ENCODE measurements around the gene PTDSS2. TPM values are rescaled to one million over a fixed set of nuclear protein-coding genes. Genes with fewer than 3 reads are reported as not detected.
A peak's percentile ranks its signal among the peaks of the same experiment; 100 is the strongest.

PTDSS2 gene
- total RNA-seq, 1 donor: 42.3 TPM

DNA sequence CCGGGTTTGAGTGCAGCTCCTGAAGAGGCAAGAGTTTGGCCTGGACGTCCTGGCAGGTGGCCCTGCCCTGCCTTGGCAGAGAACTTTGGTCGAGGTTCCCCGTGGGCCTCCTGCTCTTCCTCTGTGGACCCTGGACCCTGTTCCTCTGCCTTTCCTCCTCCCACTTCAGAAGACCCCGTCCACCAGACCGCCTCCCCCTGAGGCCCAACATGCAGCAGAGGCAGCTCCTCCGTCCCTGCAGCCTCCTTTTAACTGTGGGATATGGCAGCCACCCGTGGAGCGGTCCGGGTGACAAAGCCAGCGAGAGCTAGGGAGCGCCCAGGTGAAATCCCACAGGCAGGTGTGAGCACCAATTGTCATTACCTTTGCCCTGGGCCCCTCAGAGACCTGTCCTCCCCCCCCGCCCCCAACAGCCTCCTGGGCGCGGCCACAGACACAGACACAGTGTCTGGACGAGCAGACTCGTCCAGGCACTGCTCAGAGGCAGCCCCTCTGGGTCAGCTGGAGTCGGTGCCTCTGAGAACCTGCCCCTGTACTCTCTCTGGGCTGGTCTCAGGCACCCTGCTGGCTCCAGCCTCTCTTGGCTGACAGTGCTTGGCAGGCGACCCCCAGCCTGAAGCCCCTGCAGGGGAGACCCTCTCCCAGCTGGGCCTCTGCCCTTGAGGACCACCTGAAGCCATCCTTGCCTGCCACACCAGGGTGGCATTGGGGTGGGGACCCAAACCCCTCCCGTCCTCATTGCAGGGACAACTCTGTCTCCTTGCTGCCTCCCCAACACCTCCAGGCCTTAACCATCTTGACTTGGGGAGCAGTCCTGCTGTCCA is 4.1 kb upstream of the PTDSS2 start:
- DNase-seq (ENCODE audit: low read depth in 2 of 3, low spot score in 2 of 3): no peak

GRCh38 chr11:446891-447290 is 3.2 kb upstream of the PTDSS2 start:
- no peak for DNase-seq (ENCODE audit: low read depth in 2 of 3, low spot score in 2 of 3)

- DNase-seq (ENCODE audit: low read depth in 2 of 3, low spot score in 2 of 3): peak; percentile 86 to 95 (median 91)
These were observed 2.0 kb upstream of the PTDSS2 start for GRCh38 chr11:447923-448731.

- DNase-seq (ENCODE audit: low read depth in 2 of 3, low spot score in 2 of 3): peak; percentile 70 to 83 (median 79)
These were observed 851 bp downstream of the PTDSS2 start for GRCh38 chr11:450809-451451.

- DNase-seq (ENCODE audit: low read depth in 2 of 3, low spot score in 2 of 3): no peak
These were observed 1.7 kb downstream of the PTDSS2 start for GRCh38 chr11:451738-452137.

GRCh38 chr11:452203-452744 is 2.2 kb downstream of the PTDSS2 start:
- no peak for DNase-seq (ENCODE audit: low read depth in 2 of 3, low spot score in 2 of 3)

DNA sequence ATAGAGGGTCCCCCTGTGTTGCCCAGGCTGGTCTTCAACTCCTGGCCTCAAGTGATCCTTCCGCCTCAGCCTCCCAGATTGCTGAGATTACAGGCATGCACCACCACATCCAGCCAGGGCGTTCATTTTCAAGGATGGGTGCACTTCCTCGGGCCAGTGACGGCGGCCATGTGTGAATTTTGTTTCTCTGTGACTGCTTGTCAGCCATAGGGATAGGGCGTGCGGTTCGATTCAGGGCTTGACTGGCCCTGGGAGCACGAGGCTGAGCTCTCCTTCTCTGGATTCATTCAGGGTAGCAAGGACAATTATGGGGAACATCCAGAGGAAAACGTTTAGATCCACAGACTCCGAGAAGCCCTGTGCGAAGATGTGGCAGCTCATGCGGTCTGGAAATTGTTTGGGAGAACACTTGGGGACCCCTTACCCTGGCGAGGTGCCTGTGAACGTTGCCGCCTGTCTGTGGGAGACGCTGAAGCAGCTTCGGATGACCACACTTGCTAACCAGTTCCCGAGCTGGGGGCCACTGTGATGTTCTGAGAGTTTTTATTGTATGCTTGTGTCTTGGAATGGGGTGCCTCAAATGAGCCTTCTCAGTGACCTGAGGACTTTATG is 2.9 kb downstream of the PTDSS2 start:
- no peak for DNase-seq (ENCODE audit: low read depth in 2 of 3, low spot score in 2 of 3)

- no peak for DNase-seq (ENCODE audit: low read depth in 2 of 3, low spot score in 2 of 3)
These were observed 3.5 kb downstream of the PTDSS2 start for GRCh38 chr11:453564-453963.

DNA sequence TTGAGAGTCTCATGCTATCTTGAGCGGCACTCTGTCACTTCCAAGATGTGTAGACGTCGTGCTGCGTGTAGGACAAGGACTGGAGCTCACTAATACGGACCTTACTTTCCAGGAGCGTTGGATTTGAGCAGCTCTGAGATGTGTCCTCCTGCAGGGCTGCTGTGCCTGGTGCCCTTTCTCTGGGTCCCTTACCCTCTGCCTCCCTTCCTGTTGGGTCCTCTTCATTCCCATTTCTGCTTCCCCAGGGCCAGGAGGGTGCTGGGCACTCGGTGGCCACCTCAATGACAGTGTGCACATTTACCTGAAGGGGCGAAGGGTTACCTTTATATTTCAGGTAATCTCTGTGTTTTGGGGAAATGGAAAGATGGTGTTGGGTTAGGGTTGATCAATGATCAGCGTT is 4.0 kb downstream of the PTDSS2 start:
- DNase-seq (ENCODE audit: low read depth in 2 of 3, low spot score in 2 of 3): no peak

DNA sequence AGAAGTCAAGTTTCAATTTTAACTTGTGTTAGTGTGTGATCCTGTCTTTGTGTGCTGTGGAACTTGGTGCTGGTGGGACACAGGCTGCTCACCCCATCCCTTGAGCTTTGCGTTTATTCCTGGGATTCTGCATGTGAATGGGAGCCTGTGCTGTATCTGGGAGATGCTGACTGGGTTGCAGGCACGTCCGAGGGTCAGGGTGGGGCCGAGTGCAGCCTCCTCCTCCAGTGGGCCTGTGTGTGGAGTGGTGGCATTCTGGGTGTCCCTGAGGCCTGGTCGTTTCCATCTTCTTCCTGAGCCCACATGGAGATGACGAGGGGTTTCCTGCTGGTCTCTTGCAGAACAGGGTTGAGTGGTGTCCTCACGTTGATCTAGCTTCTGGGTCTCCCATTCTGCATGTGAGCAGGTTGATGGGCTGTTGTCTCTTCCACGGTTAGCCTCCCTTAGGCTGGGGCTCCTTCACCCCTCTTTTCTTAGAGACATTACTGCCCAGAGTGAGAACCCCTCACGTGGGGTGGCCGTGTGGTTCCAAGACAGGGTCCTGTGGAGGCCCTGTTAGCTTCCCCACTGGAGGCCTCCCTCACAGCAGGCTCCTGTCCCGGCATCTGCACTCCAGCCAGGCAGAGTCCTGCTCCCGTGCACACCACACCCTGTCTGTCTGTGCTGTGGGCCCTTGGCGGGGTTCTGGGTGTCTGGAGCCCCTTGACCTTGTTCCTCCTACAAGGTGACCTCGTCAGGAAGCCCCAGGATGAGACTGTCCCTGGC is 4.9 kb downstream of the PTDSS2 start:
- DNase-seq (ENCODE audit: low read depth in 2 of 3, low spot score in 2 of 3): no peak

DNA sequence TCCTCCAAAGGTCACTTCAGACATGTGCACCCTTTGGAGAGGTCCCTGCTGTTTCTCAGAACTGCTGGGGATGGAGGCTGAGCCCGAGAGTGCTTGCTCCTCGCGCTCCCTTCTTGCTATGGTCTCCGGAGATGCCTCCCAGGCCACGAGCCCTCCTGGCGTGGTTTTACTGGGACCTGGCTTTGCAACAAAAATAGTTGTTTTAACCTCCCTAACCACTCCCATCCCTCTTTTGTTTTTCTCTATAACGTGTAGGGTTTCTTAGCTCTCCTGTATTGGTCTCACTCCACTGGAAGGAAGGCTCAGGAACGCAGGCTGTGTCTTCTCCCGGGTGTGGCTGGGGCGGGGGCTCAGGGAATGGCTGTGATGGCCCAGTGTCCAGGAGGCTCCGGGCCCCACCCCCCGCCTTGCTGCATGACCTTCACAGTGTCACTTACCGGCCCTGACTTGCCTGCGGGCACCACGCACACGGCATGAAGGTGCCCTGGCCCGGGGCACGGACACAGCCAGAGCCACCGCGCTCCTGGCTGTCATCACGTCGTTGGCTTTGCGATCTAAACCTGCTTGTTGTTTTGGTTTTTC is 5.6 kb downstream of the PTDSS2 start:
- DNase-seq (ENCODE audit: low read depth in 2 of 3, low spot score in 2 of 3): no peak

GRCh38 chr11:456533-456932 is 6.5 kb downstream of the PTDSS2 start:
- DNase-seq (ENCODE audit: low read depth in 2 of 3, low spot score in 2 of 3): peak in 2 of 3 donors; percentile 33 to 54

- DNase-seq (ENCODE audit: low read depth in 2 of 3, low spot score in 2 of 3): peak in 2 of 3 donors; percentile 11 to 30
These were observed 7.2 kb downstream of the PTDSS2 start for GRCh38 chr11:457111-457760.

DNA sequence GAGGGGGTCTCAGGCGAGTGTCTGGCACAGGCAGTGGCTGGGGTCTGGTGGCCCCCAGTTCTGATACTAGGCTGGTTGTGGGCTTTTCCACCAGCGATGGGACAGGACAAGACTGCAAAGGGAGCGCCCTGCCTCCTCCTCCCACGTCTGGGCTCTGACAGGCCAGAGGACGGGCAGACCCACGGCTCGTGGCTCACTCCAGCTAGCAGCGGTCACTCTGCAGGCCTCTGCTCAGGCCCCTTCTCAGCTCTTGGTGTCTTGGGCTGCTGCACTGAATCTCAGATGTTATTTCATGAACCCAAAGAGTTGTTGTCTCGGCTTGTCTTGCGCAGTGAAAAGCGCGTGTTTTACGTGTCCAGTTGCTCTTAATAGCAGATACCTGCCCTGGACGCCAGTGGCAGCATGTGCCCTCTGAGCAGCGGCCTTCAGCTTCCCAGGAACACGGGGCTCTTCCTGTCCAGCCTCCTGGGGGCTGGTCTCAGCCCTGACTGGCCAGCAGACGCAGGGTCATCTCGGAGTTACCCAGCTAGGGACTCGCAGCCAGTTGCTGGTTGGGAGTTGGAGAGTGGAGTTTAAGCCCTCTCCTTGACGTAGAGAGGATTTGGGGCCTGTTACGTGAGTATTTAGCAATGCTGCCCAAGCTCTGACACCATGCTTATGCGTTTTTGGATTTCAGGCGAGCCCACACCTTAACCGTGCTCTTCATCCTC is 9.6 kb downstream of the PTDSS2 start:
- DNase-seq (ENCODE audit: low read depth in 2 of 3, low spot score in 2 of 3): no peak

- no peak for DNase-seq (ENCODE audit: low read depth in 2 of 3, low spot score in 2 of 3)
These were observed 10.5 kb downstream of the PTDSS2 start for GRCh38 chr11:460331-461199.

GRCh38 chr11:461626-462025 is 11.5 kb downstream of the PTDSS2 start:
- no peak for DNase-seq (ENCODE audit: low read depth in 2 of 3, low spot score in 2 of 3)

DNA sequence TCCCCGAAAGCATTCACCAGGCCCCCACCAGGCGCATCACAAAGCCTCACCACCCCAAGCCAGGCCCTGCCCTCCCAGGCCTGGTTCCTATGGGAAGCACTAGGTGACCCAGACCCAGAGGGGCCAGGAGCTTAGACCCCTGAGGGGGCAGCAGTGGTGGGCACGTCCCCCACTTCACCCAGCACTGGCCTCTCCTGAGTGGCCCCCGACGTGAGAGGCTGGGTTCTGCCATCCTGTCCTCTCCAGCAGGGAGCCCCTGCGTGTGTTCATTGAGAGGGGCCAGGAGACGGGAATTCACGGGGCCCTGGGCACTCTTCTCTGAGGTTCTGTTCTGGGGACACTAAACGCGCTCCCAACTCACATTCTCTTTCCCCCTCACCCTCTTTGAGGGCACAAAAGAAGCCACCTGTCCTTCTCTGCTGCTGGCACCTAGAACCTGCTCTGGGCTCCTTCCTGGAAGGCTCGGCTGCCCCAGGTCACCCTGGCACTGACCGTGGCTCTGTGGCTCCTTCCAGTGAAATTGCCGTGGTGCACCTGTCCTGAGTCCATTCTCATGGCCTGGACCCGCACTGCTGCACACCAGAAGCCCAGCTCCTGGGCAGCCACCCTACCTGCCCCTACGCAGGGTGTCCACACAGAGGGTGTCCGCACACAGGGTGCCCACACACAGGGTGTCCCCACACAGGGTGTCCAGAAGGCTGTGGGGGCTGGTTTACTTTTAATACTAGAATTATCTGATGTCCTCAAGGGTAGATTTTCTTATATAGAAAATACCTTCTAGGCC is 12.2 kb downstream of the PTDSS2 start:
- no peak for DNase-seq (ENCODE audit: low read depth in 2 of 3, low spot score in 2 of 3)

Data from hematopoietic multipotent progenitor cell (in vitro differentiated cells).